Skeletal muscle tissue (tissue), 4 donors: ENCODE measurements around the gene CASP1. TPM values are rescaled to one million over a fixed set of nuclear protein-coding genes. Genes with fewer than 3 reads are reported as not detected.
"Not testable (repeated sequence)": the region's sequence is repeated elsewhere in the genome, so short reads cannot be mapped to it uniquely, and the experiment has no call there.

Experiments used
- H3K27ac ChIP-seq: one replicate; pipeline ENCODE4 v1.7.0; 2013; ENCODE audit warnings: mild to moderate bottlenecking, low read depth, low read length, inconsistent platforms
- H3K27me3 ChIP-seq, 3 donors: one replicate each; pipeline ENCODE4 v1.7.0; 2013; ENCODE audit warnings: low read length in 3 of 3; ENCODE audit not compliant: control insufficient read depth in 3 of 3, insufficient read depth in 3 of 3
- H3K36me3 ChIP-seq, 3 donors: one replicate each; pipeline ENCODE4 v1.7.0; 2013; ENCODE audit warnings: low read length in 3 of 3; ENCODE audit not compliant: control insufficient read depth in 3 of 3, insufficient read depth in 3 of 3
- H3K4me1 ChIP-seq, 3 donors: one replicate each; pipeline ENCODE4 v1.7.0; 2013; ENCODE audit warnings: low read length in 3 of 3, mild to moderate bottlenecking in 3 of 3; ENCODE audit not compliant: control insufficient read depth in 3 of 3, insufficient read depth in 3 of 3
- H3K4me3 ChIP-seq, 3 donors: one replicate each; pipeline ENCODE4 v1.7.0; 2013; ENCODE audit warnings: low read length in 3 of 3
- H3K9ac ChIP-seq, 3 donors: one replicate each; pipeline ENCODE4 v1.7.0; 2013; ENCODE audit warnings: low read length in 3 of 3, mild to moderate bottlenecking in 3 of 3, moderate library complexity in 2 of 3, low read depth in 1 of 3
- H3K9me3 ChIP-seq, 3 donors: one replicate each; pipeline ENCODE4 v1.7.0; 2013; ENCODE audit warnings: low read length in 3 of 3; ENCODE audit not compliant: control insufficient read depth in 3 of 3
- total RNA-seq: library from RNA; depleted of rRNA; stranded (reverse); fragments of >200 nt; gene quantifications from one replicate; pipeline ENCODE4 v1.2.3, GENCODE V29; 2014
- donor health status: Osteomylitis.

CASP1 gene
- total RNA-seq, 1 donor from 2014 or later = 11.5 TPM

DNA sequence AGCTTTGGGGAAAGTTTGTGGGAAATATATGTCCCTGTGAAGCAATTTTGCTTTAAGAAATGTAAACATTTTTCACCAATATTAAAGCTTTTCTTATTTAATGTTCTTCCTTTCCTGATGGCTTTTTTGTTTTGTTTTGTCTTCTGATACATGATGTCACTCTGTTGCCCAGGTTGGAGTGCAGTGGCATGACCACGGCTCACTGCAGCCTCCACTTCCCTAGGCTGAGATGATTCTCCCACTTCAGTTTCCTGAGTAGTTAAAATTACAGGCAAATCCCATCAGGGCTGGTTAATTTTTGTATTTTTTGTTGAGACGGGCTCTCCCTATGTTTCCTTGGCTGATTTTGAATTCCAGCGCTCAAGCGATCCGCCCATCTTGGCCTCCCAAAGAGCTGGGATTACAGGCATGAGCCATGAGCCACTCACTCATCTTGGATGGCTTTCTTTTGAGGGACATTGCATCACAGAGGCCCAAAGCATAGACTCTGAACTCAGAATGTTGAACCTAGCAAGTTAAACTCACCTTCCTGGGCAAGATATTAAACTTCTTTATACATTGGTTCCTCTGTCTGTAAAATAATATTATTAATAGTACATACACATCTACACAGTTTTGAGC is 10.8 kb upstream of the CASP1 start:
- Histone ChIP-seq H3K4me3 (peak overlapping the region in 1 of 3 donors; percentile 59), H3K9ac (no peak overlapping the region), H3K27me3 (no peaks in the 10 kb centered on the region), H3K9me3 (no peaks in the 10 kb centered on the region), H3K4me1 (peaks cover 0 to 3% (median 0%) of the 10 kb centered on the region in 3 donors), H3K27ac (peak overlapping the region; percentile 64), H3K36me3 (no peaks in the 10 kb centered on the region)

DNA sequence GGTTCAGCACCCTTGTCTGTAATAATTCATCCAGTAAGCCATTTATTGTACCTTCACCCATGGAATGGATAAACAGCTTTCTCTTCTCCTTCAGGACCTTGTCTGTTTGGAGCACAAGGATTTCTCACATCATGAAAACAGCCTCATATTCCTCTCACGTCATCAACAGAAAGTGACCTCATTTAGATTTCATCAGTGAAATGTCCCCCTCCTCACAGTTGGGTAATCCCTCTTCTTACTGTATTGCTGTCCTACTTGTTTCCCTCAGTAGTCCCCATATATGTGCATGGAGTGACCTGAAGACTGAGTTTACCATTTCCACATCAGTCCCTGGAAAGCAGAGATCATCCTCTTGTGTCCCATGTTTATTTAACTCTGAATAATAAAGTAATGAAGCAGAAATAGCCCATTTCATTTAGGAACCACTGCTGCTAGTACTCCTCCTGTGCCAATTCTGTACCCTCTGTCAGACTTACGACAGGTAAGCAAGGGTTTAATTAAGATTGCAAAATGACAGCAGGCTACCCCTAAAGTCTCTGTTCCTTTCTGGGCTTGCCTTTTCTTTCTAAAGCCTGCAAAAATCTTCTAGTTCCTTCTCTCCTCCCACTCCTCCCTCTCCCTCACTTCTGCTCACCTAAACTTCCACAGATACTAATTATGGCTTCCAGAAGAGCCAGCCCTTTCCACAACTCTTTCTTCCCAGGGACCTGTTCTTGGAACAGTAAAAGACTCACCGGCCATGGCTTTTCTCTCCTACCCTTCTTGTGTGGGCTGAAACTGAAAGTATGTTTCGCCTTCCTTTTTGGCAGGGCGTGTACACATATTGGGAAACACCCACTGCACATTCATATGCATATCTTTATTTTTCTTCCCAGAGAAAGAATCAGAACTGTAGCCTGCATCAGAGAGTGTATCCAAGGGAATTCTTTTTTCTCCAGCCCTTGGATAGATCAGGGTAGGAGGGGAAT is 9.9 kb upstream of the CASP1 start, which contains the start of gene CARD16:
CARD16 (minus strand) TSS at position 779 of the 968 bp plus-strand sequence; CDS start at position 741, 38 bp downstream.
- H3K9me3 ChIP-seq, H3K4me1 ChIP-seq, H3K27me3 ChIP-seq, H3K36me3 ChIP-seq: not testable (repeated sequence)
- H3K27ac ChIP-seq = peak within 1 kb of the TSS; percentile 64
- H3K4me3 ChIP-seq = peak within 1 kb of the TSS; percentile 49 to 59 (median 56)
- peak within 1 kb of the TSS in 1 of 3 donors; percentile 44 for H3K9ac ChIP-seq

DNA sequence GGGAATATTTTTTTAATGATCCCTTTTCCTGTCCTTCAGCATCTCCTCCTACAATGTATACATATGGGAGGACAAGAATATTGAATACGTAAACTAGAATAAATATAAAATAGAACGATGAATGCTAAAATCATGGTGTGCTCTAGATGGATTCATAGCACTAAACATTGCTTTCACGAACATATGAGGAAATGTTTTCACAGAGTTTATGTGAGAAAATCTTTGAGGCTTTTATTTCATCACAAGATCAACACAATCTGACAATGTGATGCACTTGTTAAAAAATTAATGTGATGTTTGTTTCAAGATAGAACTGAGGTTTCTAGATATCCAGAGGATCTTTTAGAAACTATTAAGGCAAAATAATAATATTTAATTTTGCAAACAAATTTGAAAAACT is 7.2 kb upstream of the CASP1 start:
- Histone ChIP-seq H3K9me3 (no peaks in the 10 kb centered on the region), H3K27me3 (no peaks in the 10 kb centered on the region), H3K4me1 (peaks cover 0 to 3% (median 0%) of the 10 kb centered on the region in 3 donors), H3K36me3 (no peaks in the 10 kb centered on the region), H3K9ac (no peak overlapping the region), H3K27ac (no peak overlapping the region), H3K4me3 (no peak overlapping the region)

DNA sequence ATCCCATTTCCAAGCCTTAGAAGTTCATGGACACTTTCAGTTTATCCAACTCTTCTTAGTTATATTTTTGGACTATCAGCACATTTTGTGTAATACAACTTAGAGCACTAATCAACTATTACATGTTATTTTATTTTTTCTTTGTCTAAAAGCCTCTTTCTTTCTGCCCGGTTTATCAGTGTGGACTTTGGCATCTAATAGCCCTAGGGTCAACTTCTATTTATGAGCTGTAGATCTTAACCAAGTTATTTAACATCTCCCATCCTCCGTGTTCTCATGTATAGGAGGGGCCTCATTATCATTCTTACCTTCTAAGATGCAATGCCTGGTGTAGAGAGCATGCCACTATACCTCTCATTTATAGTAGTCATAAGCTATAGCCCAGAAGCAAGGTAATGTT is 5.8 kb upstream of the CASP1 start:
- no peaks in the 10 kb centered on the region for H3K36me3 ChIP-seq
- H3K9me3 ChIP-seq = no peaks in the 10 kb centered on the region
- H3K4me3 ChIP-seq = no peak overlapping the region
- H3K27me3 ChIP-seq = no peaks in the 10 kb centered on the region
- H3K9ac ChIP-seq = no peak overlapping the region
- no peak overlapping the region for H3K27ac ChIP-seq
- peaks cover 0 to 3% (median 0%) of the 10 kb centered on the region in 3 donors for H3K4me1 ChIP-seq

DNA sequence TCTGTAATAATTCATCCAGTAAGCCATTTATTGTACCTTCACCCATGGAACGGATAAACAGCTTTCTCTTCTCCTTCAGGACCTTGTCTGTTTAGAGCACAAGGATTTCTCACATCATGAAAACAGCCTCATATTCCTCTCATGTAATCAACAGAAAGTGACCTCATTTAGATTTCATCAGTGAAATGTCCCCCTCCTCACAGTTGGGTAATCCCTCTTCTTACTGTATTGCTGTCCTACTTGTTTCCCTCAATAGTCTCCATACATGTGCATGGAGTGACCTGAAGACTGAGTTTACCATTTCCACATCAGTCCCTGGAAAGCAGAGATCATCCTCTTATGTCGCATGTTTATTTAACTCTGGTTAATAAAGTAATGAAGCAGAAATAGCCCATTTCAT is 556 bp downstream of the CASP1 start:
- Histone ChIP-seq H3K4me3 (peak overlapping the region; percentile 45 to 65 (median 49)), H3K27ac (peak overlapping the region; percentile 69)
- not testable (repeated sequence) for H3K27me3 ChIP-seq, H3K4me1 ChIP-seq, H3K9ac ChIP-seq, H3K36me3 ChIP-seq, H3K9me3 ChIP-seq

DNA sequence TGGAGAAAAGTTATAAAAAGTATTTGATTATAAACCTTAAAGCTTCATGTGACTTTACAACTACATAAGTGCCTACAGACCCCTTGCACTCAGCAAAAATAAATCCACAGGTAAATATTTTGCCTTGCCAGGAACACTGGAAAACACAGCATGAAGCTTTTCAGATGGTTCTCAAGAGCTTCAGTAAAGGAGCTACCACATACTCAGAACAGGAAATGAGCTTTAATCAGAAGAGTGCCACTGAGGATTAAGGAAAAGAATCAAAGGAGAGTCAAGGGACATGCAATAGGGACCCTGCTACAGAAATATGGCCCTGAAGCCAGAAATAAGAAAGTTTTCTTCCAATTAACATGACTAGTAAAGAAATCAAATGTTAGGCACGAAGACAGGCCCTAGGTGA is 1.2 kb downstream of the CASP1 start:
- Histone ChIP-seq H3K4me3 (peak overlapping the region in 2 of 3 donors; percentile 34 to 49), H3K27ac (no peak overlapping the region), H3K4me1 (peaks cover 0 to 4% (median 3%) of the 10 kb centered on the region in 3 donors), H3K27me3 (no peaks in the 10 kb centered on the region), H3K9me3 (no peaks in the 10 kb centered on the region), H3K9ac (no peak overlapping the region), H3K36me3 (no peaks in the 10 kb centered on the region)

DNA sequence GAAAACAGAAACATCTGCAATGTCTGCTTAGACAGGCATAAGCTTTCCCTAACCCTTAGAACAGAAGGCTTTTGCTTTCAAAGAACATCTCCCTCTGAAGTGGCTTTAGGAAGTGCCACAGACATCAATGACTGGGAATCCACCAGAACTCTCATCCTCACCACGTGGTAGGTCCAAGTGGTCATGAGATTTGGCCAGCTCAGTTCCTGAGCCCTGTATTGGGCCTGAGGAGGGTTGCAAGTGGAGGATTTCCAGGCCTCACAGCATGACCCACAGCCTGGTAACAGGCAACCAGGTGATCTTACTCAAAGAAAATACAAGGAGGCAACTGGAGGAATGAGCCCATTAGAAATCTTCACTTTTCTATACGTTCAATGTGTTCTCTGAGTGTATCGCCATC is 1.6 kb downstream of the CASP1 start:
- Histone ChIP-seq H3K9me3 (no peaks in the 10 kb centered on the region), H3K36me3 (no peaks in the 10 kb centered on the region), H3K9ac (no peak overlapping the region), H3K27ac (no peak overlapping the region), H3K27me3 (no peaks in the 10 kb centered on the region), H3K4me3 (peak overlapping the region in 1 of 3 donors; percentile 34), H3K4me1 (peaks cover 0 to 4% (median 3%) of the 10 kb centered on the region in 3 donors)

DNA sequence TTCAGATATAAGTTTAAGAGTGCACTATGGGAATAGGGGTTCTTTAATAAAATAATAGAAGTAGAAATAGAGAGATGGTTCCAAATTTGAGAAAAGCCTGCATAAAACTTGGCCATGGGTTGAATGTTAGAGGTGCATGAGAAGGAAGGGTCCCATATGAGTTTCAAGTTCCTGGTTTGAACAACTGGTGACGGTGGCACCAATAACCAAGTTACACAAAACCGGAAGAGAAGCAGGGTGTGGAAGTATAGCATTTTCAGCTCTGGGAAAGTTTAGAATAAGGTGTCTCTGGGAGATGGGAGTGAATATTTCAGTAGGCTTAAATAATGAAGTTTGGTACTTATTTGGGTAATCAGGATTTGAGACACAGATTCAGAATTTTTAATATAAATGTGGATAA is 2.4 kb downstream of the CASP1 start:
- no peaks in the 10 kb centered on the region for H3K27me3 ChIP-seq
- no peak overlapping the region for H3K9ac ChIP-seq
- H3K4me3 ChIP-seq = no peak overlapping the region
- no peak overlapping the region for H3K27ac ChIP-seq
- peaks cover 0 to 4% (median 3%) of the 10 kb centered on the region in 3 donors for H3K4me1 ChIP-seq
- no peaks in the 10 kb centered on the region for H3K9me3 ChIP-seq
- no peaks in the 10 kb centered on the region for H3K36me3 ChIP-seq

DNA sequence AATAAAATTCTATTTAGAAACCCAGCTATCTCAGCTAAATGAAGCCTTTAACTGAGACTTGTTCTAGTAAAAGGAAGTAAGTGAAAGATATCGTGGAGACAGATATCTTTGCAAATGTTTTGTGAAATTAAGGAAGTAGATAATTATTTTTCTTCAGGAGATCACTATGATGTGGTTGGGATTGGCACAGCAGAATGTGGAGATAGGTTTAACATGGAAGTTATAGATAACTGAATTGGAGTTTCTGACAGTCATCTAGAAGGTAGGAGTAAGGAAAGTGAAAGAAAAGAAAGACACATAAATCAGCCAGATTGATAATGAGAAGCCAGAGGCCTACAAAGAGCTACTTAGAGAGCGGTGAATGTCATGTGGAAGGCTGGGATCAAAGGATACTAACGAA is 7.3 kb downstream of the CASP1 start:
- Histone ChIP-seq H3K27me3 (no peaks in the 10 kb centered on the region), H3K36me3 (no peaks in the 10 kb centered on the region), H3K4me1 (no peaks in the 10 kb centered on the region), H3K9me3 (no peaks in the 10 kb centered on the region), H3K9ac (no peak overlapping the region), H3K4me3 (no peak overlapping the region), H3K27ac (no peak overlapping the region)

DNA sequence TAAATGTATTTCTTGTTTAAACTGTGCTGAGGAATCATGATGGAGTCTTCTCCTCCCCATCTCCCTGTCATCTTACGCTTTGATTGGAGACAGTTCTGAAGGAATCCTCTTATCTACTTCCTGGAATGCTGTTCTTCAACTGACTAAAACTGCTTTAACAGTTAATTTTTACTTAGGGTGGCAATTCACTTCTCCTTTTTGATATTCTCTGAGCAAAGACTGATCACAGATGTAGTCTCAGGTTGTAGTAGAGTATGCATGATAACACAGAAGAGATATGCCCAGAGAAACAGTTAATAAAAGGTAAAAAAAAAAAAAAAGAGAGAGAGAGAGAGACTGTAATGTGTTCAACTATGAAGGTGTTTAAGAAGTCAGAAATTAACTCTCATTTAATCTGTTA is 10.6 kb downstream of the CASP1 start:
- Histone ChIP-seq H3K27ac (no peak overlapping the region), H3K36me3 (no peaks in the 10 kb centered on the region), H3K4me3 (no peak overlapping the region), H3K27me3 (no peaks in the 10 kb centered on the region), H3K9ac (no peak overlapping the region), H3K9me3 (no peaks in the 10 kb centered on the region), H3K4me1 (no peaks in the 10 kb centered on the region)
